NCI-H2107 treated with DMSO at 0.1 percent for 48 hours (cell line): ENCODE data around the gene PTPRN2.

ENCODE experiments used
- DNase-seq: peaks from one replicate; lab custom pipeline; 2025; ENCODE audit not compliant: unreplicated experiment; lab: John Stamatoyannopoulos, UW

Gene PTPRN2

DNA sequence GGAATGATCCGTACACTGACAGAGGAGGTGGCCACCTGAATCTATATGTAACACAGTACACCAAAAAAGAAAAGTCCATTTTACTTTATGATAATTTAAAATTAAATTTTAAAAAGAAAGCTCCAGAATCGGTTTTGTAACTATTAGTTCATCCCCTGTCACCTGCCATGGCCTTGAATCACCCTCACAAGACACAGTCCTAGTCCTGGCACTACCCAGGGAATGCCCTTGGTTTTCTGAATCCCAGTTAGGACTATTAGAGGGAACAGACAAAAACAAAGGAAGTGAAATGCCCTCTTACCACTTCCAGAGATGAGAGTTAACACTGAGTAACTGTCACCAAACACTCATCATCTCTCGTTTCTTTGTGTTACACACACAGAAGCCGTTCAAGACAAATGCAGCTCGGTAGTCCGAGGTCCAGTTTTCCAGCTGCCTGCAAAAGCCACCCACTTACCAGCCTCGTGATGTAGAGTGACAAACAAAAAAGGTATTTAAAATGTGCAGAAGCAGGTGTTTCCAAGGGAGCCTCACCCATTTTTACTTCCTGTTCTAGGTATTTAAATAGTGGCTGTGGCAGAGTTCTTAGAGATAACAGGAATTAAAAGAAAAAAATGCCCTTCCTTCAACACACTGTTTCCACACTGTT is 6.1 kb downstream of the PTPRN2 start:
- DNase-seq = peak; percentile 42

DNA sequence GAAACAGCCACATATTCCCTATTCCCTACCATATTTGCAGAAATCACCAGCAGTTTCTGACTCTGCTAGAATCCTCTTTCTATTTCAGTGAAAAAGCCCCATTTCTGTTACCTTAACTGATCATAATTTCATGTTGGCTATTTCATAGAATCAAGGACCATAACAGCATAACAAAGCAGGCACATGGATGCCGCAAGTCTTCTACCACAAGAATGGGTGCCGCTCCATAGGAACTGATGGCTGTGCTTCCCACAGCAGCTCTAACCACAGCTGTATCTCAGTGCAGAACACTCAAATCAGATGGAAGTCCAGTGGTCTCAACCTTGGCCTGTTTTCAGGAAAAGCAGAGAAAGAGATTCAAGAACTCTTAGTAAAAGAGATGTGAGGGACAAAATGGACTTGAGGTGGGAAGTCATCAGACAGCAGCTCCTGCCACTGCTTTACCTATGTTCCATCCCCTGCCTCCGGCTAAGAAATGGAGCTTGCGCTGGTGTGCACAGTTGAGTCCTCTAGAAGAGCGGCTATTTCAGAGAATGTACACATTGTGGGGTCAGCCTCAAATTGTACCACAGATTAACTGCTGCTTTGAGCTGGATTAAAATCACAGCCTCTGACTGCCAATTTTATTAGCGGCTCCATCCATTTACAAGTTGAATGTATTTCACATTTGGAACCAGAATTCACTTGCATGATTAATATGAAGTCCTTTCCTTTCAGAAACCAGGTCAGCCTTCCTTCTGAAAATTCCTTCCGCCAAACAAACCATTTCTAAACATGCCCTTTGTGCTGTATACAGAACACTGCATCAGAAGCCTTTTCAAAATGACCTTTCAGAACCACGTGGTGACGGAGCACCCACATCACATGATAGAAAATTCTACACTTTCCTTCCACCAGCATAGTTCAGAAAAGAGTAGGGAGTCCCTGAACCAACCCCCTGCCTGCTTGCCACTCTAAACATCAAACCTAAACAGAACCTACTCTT is 7.7 kb downstream of the PTPRN2 start:
- DNase-seq = no peak

- DNase-seq = no peak
These were observed 11.4 kb downstream of the PTPRN2 start for GRCh38 chr7:158576050-158576762.

DNA sequence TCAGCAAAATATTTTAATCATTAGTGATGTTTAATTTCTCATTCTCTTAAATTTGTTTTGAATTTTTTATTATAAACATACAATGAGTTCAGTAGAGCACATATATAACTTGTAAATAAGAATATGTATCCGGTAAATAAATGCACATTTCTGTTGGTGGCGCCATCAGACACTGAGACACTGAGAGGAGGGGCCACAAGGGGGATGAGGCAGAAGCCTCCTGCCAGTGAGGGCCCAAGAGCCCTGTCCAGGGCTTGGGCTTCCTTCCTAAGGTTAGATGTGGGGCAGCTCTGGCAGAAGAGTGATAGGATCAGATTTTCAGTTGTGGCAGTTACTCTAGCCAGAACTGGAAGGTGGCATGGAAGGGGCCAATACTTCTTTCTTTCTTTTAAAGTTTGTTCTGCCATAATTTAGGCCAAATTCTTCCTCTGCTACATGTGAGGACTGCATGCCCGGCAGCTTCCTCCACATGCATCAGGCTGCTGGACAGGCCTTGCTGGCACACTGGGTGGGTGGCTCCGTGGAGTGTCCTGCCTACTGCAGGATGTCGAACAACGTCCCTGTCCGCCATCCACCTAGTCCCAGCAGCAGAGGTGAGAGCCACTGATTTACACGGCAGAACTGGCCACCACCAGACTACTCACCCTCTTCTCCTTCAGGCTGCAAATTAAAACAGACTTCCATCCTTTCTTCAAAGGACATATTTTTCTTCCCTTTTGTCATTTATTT is 13.2 kb downstream of the PTPRN2 start:
- DNase-seq = no peak

DNA sequence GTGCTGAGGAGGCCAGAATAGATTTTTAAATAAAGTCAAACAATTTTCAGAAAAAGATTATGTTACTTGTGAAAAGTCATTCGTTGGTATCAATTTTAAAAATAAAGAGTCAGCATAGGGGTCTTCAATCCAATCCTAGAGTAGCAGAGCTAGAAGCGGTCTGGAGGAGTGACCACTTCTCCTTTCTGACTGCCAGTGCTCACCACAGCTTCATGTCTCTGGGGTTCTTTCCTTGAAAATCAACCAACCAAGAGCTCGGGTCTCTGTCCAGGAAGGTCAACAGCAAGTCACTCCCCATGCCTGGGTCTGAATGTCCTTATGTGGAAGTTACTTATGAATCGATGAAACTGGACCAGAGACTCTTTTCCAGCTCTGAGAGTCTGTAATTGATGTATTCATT is 14.3 kb downstream of the PTPRN2 start:
- DNase-seq = no peak

DNA sequence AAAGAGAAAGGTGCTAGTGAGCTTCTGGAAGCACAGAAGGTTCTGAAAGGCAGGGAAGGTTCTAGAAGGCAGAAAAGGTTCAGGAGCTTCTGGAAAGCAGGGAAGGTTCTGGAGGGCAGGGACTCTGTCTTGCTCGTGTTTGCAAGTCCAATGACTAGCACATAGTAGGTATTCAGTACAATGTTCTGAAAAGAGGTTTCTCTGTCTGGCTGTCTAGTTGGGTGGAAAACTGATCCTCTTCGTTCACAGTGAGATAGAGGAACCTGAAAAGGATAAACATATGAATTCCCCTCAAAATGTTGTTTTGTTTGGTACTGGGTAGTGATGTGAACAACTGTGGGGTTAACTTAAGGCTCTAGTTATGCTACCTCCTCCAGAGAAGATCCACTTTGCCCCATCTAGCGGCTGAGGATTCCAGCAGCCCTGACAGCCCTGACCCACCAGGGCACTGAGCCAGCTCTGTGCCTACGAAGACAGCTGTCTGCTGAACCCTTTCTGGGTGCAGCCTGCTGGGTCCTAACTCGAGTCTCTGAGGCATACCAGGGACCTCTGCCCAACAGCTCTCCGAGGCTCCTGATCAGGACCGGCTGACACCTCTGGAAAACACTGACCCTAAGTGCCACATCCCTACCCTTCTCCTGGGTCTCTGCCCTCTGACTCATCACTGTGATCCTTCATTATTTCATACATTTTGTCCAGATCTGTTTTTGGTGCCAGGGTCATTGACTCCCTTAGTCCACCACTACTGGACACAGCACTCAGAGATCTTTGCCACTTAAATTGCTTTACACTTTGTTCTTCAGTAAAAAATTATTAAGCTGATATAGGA is 15.4 kb downstream of the PTPRN2 start:
- peak; percentile 29 for DNase-seq

GRCh38 chr7:158570449-158571170 is 17.0 kb downstream of the PTPRN2 start:
- DNase-seq = no peak

GRCh38 chr7:158569858-158570323 is 17.7 kb downstream of the PTPRN2 start:
- DNase-seq = no peak

- no peak for DNase-seq
These were observed 18.4 kb downstream of the PTPRN2 start for GRCh38 chr7:158568974-158569857.

DNA sequence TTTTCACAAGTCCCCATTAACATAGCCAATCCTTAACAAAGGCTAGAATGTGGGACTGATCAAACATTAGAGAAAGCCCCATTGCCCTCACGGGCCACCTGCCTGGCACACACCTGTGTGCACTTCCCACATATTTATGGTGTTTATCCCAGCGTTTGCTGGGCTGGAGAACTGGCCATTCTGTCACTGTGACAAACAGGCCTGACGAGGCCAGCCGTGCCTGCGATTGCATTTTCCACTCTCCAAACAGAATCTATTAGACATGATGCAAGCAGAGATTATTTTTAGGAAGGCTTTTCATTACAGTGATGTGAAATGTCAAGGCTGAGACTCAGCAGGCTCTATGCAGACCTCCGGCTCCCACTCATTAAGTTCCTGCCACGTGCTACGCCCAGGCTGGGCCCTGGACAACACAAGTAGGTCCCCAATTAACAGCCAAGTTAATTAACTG is 20.4 kb downstream of the PTPRN2 start:
- DNase-seq = peak; percentile 32

GRCh38 chr7:158564663-158565035 is 23.0 kb downstream of the PTPRN2 start:
- DNase-seq = no peak

DNA sequence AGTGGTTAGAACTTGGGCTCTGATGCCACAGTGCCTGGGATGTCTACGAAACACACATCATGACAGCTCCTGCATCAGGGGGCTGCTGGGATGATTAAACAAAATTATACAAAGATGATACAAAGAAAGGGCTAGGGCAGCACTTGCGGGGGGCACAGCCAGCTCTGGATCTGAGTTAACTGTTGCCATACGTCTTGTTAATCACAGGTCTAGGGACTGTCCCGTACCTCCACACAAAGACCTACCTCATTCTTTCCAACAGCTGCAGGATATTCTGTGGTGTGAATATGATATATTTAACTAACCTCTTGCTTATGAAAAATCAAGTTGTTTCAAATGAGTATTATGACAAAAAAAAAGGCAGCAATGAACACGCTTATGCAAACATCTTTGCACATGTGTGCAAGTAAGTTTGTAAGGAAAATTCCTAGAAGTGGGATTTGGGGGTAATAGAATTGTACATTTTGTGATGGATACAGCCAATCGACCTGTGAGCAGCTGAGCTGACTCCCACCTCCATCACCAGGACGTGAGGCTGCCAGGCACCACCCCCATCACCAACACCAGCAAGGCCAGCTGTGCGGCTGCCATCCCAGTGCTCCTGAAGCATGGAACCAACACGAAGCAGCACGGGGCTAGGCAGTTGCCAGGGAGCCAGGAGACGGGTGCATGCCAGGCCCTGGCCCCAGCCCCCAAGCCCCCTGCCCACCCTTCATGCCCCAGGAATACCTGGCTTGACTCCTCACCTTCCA is 23.5 kb downstream of the PTPRN2 start:
- no peak for DNase-seq

DNA sequence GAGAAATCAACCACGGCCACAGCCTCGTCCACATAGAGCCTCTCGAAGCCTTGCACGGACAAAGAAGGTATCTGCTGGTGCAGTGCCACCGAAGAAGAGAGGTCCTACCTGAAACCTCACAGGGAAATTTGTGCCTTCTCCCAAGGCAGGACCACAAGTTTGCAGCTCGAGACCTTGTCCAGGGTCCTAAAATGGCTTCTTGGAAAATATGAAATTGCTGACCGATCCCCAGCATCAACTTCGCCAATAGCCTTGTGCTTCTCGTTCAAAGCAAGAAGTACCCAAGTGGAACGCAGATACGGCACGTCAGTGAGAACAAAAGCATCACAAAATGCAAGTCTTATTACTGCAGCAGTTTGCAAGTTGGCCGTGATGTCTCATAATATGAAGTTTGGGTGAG is 24.6 kb downstream of the PTPRN2 start:
- no peak for DNase-seq

- no peak for DNase-seq
These were observed 25.1 kb downstream of the PTPRN2 start for GRCh38 chr7:158562517-158562916.

DNA sequence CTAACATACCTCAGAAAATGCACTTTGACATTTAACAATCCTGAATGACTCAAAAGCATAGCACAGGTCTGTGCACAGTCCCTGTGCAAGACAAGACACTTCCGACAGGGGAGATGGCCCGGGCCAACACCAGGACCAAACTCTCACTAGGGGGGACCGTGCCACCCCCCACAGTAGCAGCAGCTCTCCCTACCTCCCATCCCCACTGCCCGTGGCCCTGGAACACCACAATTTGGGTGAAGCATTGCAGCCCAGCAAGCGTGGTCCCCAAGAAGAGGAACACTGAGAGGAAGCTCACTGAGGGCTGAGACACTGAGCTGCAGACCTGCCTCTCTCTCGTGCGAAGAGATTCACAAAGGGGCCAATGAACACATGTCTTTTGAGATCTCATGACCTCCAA is 26.0 kb downstream of the PTPRN2 start:
- DNase-seq = no peak

GRCh38 chr7:158560386-158560785 is 27.2 kb downstream of the PTPRN2 start:
- DNase-seq = no peak

DNA sequence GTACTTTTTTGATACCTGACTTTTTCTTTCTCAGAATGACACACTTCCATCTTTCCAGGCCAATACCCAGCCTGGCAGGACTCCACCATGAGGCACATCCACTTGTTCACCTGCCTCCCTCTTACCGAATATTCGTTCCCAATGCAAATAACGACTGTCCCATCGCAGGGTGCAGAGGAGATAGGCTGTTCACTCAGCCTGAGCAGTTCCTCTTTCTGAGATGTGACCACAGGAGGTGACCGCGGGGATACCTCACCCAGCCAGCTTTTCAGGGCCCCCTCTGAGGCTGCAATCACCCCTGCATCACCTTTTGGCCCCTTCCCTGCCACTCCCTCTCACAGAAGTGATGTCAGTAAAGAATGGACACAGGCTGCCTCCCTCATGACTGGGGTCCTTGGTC is 28.3 kb downstream of the PTPRN2 start:
- DNase-seq = no peak

DNA sequence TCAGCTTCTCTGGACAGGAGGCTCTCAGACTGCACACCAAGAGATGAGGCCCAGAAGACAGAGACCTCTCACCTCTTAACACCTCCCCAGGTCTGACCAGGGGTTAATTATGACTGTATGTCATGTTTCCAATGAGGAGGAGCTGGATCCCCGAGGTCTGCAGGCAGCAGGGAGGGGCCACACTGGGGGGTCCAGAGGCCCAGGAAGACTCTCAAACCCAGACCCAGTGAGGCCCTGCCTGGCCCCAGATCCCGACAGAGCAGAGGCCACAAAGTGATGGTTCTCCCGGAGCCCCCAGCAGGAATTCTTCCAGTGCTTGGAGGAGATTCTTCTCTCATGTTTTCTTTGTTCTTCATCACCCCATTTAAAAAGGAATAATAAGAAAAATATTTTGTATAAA is 28.8 kb downstream of the PTPRN2 start:
- DNase-seq = no peak
